GM18519 (cell line): ENCODE measurements around the gene TMEM242.

ENCODE experiments used
- ATAC-seq: cut with Tn5 transposase; IDR thresholded peaks from one replicate; pipeline ENCODE4 v1.9.1; 2021; ENCODE audit warnings: mild to moderate bottlenecking, moderate library complexity; ENCODE audit not compliant: unreplicated experiment, low FRiP score

The TMEM242 gene

GRCh38 chr6:157255079-157255478 lies 68.2 kb downstream of the TMEM242 start:
- ATAC-seq = no peak

- no peak for ATAC-seq
These were observed 68.8 kb downstream of the TMEM242 start for GRCh38 chr6:157254538-157254937.

GRCh38 chr6:157253699-157254098 lies 69.6 kb downstream of the TMEM242 start:
- no peak for ATAC-seq

GRCh38 chr6:157253017-157253416 lies 70.3 kb downstream of the TMEM242 start:
- ATAC-seq = no peak

GRCh38 chr6:157251586-157252247 lies 71.6 kb downstream of the TMEM242 start:
- no peak for ATAC-seq

- ATAC-seq = no peak
These were observed 73.5 kb downstream of the TMEM242 start for GRCh38 chr6:157249826-157250225.

- ATAC-seq = no peak
These were observed 75.1 kb downstream of the TMEM242 start for GRCh38 chr6:157248264-157248663.

- ATAC-seq = no peak
These were observed 76.4 kb downstream of the TMEM242 start for GRCh38 chr6:157246771-157247484.

- ATAC-seq = no peak
These were observed 77.2 kb downstream of the TMEM242 start for GRCh38 chr6:157246048-157246630.

GRCh38 chr6:157245436-157245835 lies 77.9 kb downstream of the TMEM242 start:
- no peak for ATAC-seq

- no peak for ATAC-seq
These were observed 78.5 kb downstream of the TMEM242 start for GRCh38 chr6:157244780-157245179.

- ATAC-seq = no peak
These were observed 79.1 kb downstream of the TMEM242 start for GRCh38 chr6:157244175-157244574.

- ATAC-seq = no peak
These were observed 80.5 kb downstream of the TMEM242 start for GRCh38 chr6:157242791-157243190.

GRCh38 chr6:157240960-157241311 lies 82.4 kb downstream of the TMEM242 start:
- no peak for ATAC-seq

GRCh38 chr6:157240059-157240959 lies 83.0 kb downstream of the TMEM242 start:
- no peak for ATAC-seq

GRCh38 chr6:157239671-157240058 lies 83.7 kb downstream of the TMEM242 start:
- no peak for ATAC-seq
